Activated CD8-positive, alpha-beta memory T cell treated with anti-CD3 and anti-CD28 coated beads for 4 hours (primary cell): ENCODE measurements around the gene PCNX1.
"Not testable (repeated sequence)": the region's sequence is repeated elsewhere in the genome, so short reads cannot be mapped to it uniquely, and the experiment has no call there.

Source experiments
- DNase-seq, 2 donors: peaks; one replicate each; pipeline ENCODE4 v3.0.0-alpha.2; 2020; ENCODE audit warnings: low read depth in 2 of 2

The PCNX1 gene

DNA sequence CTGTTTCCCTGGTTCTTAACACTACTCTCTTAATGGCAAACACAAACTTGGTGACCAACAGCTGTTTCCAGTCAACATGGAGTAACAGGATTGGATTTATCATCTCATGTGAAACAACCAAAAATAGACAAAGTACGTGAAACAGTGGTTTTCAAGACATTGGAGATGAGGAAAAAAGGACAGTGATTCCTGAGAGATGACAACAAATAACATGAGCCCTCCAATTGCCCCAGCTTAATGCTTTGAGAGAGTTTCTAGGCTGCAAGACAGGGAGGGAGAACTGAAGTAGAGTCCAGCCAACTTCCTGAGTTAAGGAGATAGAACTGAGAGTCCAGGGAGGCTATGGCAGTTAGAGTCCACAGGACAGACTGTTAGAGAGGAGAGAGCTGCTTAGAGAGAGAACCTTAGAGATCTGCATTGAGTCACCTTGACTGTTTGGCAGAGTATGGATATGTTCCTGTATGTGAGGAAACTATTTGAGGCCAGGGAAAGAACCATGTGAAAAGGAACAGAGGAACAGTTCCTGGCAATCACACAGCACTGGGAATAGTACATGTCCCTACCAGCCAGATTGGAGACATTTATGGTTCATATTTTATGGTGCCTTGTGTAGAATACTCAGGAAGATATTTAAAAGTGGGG is 106.4 kb downstream of the PCNX1 start:
- DNase-seq: no peak

DNA sequence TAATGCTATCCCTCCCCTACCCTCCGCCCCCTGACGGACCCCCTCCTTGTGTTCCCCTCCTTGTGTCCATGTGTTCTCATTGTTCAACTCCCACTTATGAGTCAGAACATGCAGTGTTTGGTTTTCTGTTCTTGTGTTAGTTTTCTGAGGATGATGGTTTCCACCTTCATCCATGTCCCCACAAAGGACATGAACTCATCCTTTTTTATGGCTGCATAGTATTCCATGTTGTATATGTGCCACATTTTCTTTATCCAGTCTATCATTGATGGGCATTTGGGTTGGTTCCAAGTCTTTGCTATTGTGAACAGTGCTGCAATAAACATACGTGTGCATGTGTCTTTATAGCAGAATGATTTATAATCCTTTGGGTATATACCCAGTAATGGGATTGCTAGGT is 112.7 kb downstream of the PCNX1 start:
- not testable (repeated sequence) for DNase-seq

DNA sequence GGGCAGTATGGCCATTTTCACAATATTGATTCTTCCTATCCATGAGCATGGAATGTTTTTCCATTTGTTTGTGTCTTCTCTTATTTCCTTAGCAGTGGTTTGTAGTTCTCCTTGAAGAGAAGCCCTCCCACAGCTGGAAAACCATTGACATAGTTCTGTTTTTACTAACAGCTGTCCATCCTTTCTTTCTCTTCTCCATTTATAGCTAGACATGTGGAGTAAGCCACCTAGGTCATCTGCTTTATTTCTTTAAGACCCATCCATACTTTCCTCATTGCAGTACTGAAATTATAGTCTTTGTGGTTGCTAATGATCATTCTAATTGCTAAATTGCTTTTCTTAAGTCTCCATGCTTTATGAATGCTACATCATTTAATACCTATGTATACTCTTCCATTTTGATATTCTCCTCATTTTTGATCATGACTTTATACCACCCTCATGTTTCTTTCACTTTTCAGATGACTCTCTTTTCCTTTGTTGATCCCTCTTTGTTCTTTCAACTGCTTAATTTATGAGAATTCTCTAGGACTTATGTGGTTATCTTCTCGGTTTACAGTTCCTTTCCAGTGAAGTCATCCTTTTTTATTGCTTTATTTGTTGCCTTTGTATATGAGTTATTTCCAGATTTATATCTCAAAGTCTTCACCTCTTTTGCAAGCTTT is 114.2 kb downstream of the PCNX1 start:
- no peak for DNase-seq

DNA sequence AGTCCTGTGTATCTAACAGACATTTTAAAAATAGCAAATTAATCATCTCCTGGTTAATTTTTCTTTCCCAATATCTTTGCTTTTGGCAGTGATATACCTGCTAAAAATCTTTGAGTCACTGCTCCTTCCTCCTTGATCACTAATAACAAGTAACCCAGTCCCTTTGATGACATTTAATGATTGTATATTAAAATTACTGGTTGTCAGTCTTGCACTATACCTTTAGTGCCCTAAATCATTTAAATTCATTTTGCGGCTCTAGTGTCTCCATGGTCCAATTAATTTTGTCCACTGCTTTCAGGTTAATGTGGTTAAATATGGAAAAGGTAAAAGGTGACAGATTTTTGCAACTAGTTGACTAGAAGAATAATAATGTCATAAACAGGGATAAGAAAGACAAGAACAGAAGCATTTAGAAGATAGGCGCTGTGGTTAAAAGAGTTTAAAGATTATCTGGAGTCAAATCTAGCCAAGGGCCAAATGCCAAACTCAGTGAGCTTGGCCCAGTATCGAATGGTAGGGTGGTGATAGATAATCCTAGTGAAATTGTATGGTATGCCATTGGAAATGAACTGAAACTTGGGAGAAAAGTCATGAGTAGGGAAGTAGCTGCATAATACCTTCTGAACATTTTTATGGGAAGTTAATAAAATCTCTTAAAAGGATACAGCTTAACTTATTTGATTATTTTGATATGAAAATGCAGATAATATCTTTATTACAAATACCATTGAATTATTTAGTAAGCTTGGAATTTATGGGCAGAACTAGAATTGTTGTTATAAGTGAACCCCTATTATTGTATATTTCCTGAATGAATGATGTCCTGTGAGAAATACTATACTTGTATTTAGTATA is 115.0 kb downstream of the PCNX1 start:
- no peak for DNase-seq

DNA sequence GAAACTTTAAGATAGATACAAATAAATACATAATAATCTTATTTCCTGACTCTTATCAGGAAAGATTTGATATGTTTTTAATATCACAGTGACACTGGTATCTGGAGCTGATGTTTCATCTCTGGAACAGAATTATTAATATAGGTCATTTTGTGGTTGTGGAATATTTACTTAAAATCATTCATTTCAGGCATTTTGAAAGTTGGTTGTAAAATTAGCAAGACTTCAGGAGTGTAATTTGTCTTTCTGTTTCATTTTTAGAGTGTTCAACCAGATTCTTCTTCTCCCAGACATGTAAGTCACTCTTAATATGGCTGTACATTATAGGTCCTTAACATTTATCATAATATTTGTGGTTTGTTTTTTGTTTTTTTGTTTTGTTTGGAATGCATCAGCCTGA is 115.7 kb downstream of the PCNX1 start:
- no peak for DNase-seq

DNA sequence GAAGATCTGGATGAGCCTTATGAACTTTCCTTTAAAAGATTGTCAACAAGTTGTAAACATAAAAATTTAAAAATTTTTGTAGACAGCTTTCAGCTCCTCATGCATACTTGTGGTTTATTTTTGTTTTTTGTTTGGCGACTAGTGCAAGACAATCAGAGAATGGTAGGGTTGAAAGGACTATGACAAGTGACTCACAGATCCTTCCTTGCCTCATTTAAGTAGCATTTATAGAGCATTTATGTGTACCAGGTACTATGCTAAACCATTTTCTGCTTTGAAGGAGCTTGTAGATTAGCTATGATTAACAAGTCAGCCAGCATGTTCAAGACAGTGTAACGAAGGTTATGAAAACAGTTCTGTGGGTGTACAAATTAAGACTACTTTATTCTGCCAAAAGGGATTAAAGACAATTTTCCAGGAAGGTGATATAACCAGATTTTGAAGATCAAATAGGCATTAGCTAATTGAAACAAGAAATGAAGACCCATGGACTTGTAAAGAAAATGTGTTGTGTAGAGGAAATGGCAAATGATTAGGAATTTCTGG is 122.0 kb downstream of the PCNX1 start:
- no peak for DNase-seq

DNA sequence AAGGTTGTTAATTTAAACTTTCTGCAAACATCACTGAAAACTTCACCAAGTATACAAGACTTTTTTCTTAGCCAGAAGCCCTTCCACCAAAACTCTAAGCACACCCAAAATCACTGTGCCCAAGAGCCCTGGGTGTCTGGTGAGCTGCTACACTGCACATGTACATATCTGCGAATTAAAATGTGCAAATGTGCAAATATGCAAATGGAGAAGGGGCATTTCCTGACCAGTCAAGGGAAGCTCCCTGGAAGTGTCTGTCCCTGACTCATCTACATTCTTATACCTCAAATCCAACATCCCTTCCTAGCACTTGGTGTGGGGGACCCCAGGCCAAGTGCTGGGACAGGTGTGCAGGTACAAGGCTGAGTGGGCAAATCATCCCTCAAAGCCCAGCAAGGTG is 123.7 kb downstream of the PCNX1 start:
- no peak for DNase-seq

DNA sequence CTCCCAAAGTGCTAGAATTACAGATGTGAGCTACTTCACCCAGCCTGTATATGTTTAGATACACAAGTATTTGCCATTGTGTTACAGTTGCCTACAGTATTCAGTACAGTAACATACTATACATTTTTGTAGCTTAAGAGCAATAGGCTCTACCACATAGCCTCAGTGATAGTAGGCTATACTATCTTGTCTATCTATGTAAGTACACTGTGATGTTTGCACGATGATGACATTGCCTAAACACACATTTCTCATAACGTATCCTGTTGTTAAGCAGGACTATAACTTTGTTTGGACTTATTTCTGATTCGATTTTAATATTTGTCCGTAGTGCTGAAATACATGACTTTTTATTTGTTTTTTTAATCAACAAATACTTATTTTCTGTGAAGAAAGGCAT is 129.2 kb downstream of the PCNX1 start:
- no peak for DNase-seq

DNA sequence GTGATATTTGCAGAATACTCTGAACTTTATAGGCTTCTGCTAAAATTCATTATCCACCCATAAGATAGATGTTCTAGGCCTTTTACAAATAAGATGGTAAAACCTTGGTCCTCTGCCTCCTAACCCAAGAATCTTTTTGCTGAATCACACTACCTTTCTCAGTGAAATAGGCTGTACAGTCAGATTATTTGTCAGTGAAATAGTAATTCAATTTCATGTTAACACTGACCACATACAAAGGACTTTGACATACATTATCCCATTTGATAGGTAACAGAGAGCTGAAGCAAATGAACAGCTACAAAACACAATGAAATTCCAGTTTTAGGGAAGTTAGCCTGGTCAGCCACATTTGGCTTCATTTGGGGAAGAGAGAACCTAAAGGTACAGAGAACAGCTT is 141.1 kb downstream of the PCNX1 start:
- no peak for DNase-seq

DNA sequence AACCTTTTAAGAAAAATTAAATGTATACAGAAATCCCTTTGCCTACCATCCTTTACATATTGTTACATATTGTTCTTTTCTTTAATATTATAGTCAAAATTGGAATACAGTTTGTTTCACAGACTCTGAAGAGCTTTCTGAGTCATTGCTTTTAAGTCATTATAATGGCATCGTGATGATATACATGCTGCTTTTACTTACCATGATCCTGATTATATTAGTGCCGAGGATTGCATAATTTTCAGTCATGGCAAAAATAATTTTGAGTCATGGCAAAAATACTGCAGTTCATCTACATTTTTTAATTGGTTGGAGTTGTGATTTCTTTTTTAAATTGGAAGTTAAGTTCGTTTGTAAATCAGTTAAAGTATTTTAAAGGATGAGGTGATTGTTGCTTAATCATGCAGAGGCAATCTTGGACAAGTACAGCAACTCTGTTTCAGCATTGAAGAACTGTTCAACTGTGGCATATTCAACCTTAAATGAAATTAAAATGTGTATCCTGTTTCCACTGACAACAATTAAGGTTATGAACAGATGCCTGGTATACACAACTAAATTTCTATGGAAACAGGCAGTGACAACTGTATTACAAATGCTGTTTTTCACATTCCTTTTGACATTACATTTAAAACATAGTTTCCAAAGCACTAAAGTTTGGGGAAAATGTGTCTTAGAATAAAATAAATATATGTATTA is 142.3 kb downstream of the PCNX1 start:
- no peak for DNase-seq

DNA sequence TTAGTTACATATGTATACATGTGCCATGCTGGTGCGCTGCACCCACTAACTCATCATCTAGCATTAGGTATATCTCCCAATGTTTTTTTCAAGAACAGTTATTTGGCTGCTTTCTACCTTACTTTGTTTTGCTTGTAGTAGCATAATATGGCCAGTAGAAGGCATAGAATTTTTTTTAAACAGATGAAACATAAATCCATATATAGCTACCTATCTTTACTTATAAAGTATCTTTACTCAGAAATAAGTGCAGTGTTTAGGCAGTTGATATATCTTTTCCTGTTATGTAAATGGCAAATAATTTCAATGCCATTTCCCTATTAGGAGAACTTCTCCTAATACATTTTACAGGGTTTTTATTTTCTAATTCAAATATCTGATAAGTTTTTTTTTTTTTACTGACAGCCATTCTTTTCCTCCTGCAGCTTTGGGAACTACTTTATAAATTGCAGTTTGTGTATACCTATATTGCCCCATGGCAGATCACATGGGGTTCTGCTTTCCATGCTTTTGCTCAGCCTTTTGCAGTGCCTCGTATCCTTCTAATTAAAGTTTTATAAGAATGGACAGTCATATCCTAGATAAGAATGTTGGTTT is 143.1 kb downstream of the PCNX1 start:
- no peak for DNase-seq

DNA sequence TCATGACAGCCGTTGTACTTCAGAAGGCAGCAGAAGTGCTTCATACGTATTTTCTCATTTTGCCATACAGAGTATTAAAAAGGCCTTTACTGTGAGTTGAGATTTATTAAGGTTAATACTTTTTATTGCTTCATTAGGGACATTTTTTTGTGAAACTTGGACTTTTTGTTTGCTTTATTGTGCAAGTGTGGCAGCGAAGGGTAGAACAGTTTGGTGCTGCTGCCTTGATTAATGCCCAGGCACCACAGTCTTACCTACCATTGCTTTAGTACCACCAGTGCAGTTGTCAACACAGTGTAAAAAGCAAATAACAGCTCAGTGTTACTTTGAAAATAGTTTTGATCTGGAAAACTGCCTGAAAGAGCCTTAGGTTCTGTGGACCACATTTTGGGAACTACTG is 147.4 kb downstream of the PCNX1 start:
- DNase-seq: no peak

DNA sequence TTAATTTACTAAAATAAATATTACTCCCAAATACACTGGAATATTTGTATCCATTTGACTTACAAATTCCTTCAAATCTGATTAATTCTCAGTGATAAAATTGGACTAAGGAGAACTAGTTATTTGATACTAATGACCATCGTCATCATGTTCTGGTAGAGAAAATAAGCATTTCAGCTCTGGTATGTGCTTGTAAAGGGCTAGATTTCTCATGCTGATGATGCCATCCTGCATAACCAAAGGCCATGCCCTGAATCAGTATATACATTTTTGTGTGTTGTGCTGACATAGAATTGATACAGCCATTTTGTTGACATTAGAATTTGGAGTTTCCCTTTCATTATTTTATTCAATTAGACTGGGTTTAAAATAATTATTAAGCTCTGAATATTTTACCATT is 148.9 kb downstream of the PCNX1 start:
- no peak for DNase-seq

DNA sequence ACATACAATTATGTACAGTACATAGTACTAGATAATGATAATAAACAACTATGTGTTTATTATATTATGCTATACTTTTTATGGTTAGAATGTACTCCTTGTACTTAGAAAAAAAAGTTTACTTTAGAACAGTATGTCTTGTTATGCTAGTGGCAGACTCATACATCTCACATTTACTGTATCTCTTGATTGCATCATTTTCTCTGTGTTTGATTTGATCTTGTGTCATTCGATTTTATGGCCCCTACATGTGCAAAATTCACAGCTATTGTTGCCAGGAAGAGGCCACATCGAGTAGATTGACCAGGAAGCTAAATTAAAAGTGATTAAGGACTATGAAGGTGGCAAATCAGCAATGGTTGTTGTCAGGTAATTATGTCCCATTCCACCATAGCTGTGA is 153.0 kb downstream of the PCNX1 start:
- DNase-seq: no peak

DNA sequence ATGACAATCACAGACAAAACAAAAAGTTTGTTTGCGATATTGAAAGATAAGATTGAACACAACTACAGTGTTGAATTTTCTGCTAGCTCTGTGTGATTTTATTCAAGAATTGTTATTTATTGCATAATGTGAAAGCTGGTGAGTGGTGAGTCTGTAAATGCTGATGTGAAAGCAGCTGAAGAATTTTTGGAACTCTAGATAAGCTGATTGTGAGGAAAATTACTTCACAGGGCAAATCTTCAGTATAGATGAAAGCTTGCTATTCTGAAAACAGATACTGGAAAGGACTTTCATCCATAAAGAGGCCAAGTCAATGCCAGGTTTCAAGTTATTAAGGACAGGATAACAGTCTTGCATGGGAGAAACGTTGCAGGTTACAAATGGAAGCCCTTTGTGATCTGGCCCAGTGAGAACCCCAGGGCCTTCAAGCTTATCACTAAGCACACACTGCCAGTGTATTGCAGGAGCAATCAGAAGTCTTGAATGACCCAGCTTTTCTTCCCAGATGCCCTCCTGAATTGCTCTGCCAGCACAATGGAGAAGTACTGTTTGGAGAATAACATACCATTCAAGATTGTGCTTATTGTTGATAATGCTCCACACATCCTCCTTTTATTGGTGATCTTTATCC is 153.7 kb downstream of the PCNX1 start:
- no peak for DNase-seq

DNA sequence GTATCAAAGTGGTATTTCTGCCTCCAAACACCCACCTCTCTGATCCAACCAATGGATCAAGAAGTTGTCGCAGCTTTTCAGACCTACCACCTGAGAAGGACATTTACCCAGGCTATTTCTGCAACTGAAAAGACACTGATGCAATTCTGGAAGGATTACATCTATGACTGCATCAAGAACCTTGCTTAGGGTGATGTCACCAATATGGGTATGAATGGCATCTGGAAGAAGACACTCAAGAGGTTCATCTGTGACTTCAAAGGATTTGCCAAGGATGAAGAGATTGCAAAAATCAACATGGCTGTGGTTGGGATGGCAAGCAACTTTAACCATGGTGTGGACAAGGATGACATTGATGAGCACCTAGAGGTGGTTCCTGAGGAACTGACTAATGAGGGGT is 154.2 kb downstream of the PCNX1 start:
- DNase-seq: no peak

DNA sequence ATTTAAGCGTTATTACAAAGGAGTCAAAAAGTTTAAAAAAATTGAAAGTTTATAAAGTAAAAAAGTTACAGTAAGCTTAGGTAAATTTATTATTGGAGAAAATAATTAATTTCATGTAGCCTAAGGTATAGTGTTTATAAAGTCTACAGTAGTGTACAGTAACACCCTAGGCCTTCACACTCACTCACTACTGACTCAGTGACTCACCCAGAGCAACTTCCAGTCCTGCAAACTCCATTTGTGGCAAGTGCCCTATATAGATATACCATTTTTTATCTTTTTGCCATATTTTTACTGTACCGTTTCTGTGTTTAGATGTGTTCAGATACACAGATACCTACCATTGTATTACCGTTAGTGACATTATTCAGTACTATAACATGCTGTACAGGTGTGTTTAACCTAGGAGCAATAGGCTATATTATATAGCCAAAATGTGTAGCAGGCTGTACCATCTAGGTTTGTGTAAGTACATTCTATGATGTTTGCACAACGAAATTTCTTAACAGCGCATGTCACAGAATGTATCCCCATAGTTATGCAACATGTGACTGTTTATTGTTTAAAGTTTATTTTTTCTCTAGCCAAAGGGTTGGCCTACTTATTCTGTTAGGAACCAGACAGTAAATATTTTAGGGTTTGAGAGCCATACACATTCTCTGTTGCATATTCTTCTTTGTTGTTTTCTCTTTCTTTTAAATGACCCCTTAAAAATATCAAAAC is 155.5 kb downstream of the PCNX1 start:
- DNase-seq: no peak

DNA sequence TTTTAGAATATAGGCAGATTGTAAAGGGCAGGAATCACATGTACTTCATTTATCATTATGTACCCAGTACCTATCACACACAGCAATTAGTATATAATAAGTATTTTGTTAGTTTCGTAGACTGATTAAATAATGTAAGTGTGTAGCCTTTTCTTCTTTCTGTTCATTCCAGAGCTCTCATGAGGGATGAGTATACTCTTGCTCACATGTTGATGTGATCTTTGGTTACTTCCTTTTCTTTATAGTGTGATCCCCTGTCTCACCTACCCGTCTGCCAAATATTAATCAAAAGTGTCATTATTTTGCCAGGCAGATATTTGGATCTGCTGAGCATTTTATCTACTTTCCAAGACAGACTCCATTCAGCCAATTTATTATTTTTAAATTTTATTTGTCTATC is 156.1 kb downstream of the PCNX1 start:
- no peak for DNase-seq

DNA sequence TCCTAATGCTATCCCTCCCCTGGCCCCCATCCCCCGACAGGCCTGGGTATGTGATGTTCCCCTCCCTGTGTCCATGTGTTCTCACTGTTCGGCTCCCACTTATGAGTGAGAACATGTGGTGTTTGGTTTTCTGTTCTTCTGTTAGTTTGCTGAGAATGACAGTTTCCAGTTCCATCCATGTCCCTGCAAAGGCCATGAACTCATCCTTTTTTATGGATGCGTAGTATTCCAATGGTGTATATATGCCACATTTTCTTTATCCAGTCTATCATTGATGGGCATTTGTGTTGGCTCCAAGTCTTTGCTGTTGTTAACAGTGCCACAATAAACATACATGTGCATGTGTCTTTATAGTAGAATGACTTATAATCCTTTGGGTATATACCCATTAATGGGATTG is 157.5 kb downstream of the PCNX1 start:
- DNase-seq: not testable (repeated sequence)

DNA sequence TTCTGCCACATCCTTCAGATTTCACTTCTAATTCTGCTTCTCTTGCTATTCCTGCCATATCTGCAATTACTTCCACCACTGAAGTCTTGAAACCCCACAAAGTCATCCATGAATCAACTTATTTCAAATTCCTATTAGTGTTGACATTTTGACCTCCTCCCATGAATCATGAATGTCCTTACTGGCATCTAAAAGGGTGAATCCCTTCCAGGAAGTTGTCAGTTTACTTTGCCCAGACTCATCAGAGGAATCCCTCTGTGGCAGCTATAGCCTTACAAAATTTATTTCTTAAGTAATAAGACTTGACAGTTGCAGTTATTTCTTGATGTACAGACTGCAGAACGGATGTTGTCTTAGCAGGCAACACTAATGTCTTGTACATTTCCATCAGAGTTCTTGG is 162.9 kb downstream of the PCNX1 start:
- DNase-seq: no peak

DNA sequence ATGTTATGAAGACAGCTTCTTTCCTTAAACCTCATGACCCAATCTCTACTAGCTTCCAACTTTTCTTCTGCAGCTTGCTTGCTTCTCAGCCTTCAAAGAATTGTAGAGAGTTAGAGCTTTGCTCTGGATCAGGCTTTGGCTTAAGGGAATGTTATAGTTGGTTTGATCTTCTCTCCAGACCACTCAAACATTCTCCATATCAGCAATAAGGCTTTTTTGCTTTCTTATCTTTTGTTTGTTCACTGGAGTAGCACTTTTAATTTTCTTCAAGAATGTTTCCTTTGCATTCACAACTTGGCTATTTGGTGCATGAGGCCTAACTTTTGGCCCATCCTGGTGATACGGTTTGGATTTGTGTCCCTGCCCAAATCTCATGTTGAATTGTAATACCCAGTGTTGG is 163.8 kb downstream of the PCNX1 start:
- no peak for DNase-seq
